NCI-H1092 (cell line): ENCODE measurements around the gene NINJ1.

Source experiments
- DNase-seq: peaks from one replicate; lab custom pipeline; 2025; lab: John Stamatoyannopoulos, UW

NINJ1 gene

DNA sequence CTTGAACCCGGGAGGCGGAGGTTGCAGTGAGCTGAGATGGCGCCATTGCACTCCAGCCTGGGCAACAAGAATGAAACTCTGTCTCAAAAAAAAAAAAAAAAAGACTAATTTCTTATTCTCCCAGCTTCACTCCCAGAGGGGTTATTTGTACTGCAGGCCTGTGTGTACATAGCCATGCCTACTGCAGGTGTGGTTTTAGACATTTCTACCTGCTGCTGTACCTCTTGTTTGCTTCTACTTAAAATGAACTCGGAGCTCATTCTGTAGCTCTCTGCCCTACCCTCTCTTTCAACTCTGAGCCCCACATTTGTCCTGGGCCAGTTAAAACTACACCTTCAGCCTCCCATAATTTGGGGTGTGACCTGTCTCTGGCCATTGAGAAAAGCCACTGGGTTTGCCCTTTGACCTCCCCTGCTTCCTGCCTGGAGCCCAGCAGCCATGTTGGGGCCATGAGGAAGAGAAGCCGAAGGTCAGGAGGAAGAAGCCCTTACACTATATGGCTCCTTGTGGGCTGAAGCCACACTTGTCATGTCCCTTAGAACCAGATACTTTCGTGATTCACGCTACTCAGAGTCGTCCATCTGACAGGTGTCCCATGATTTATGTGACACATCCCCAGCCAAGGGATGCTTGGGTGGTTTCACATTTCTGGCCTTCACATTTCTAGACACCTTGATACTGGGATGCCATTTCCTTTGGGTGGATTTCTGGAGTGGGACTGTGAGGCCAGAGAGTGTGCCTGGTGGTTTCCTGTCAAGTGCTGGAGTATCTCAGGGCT lies 47.4 kb downstream of the NINJ1 start:
- no peak for DNase-seq

DNA sequence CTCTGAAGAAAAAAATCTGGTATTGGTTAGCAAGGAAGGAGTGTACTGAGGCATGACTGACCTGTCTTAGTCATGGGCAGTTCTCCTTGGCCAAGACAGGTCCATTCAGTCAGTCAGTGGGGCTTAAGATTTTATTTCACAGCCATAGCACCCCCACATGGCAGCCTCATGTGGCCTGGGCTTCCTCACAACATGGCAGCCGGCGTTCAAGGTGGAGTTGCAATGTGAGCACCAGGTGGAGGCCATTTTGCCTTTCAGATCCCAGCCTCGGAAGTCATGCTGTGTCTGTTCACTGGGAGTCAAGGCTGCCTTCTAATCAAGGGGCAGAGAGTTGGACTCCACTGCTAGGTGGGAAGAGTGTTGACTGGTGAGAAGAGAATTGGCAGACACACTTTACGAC lies 48.4 kb downstream of the NINJ1 start:
- DNase-seq = no peak

DNA sequence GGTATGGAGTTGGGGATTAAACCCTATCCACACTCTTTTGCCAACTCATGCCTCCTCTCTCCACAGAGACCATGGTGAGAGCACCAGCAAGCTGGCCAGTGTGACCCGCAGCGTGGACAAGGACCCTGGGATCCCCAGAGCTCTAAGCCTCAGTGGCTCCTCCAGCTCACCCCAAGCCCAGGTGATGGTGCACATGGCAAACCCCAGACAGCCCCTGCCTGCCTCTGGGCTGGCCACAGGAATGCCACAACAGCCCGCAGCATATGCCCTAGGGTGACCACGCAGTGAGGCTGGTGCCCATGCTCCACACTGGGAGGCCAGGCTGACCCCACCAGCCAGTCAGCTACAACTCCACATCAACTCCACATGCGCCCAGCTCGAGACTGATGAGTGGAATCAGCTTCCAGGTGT lies 49.6 kb downstream of the NINJ1 start:
- no peak for DNase-seq

DNA sequence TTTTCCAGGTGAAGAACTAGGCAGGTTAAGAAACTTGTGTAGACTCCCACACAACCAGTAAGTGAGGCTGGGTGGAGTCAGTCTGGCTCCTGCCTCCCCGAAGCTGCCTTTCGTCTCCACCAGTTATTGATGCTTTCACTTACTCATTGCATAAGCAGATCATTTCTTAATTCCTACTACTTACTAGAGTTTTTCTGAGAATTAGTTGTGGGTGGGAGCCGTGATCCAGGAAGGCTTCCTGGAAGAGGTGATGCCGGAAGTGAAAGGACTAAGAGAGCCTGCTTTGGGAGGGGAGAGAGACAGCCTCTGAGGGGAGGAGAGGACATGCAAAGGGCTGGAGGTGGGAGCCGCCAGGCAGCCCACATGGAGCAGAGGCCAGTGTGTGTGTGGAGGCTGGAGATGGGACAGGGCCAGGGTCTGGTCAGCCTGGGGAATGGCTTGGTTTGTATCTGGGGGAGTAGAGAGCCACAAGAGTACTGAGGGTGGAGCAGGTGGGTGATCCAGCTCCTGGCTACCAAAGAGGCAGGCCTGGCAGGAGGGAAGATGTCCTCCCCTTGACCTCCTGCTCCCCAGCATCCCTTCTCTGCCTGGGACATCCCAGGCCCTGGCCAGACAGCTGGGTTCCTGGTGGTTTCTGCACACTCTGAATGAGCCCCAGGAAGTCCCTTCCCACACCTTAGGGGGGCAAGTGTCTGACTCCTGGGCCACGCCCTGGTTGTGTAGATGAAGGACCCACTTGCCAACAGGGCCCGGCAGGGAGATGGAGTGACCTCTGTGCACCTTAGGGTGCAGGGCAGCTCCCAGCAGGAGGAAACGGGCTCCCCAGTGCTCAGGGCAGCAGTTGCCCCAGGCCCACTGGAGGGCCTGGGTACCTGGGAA lies 50.2 kb downstream of the NINJ1 start:
- no peak for DNase-seq

DNA sequence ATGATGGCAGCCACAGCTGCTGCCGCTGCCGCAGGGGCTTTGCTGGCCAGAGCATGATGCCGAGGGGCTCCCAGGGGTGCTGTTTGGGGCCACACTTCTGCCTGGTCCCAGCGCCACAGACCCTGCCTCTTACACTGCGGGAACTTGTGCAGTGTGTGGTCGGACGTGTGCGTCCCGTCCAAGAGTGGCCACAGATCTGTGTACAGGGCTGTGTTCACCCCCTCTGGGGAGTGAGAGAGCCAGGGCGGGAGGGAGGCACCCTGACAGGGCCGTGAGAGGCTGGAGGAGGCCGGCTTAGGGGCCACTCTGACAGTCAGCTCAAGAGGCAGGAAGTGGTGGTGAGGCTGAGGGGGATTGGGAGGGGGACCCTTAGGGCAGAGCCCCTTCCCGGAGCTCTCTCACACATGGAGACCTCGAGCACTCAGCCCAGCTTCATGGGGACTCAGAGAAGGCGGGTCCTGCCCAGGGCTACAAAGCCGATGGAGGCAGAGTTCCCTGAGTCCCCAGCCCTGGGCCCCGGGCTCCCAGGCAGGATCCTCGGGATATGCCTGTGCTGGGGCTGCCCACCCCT lies 51.1 kb downstream of the NINJ1 start:
- no peak for DNase-seq

DNA sequence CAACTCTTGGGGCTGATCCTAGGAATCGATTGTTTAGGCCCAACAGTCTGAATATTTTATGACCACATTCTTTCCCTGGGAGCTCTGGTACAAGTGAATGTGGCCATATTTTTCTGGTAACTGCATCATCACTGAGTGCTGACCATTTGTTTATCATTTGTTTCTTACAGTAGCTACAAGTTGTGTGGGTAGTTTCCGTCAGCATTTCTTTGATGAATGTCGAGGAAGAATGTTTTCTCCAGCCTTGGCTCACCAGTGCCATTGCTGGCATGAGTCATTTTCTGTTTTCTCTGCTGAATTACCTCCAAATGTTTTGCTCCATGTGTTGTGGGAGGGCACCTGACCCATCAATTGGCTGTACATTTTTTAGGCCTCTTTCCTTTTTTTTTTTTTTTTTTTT lies 52.1 kb downstream of the NINJ1 start:
- DNase-seq = no peak

DNA sequence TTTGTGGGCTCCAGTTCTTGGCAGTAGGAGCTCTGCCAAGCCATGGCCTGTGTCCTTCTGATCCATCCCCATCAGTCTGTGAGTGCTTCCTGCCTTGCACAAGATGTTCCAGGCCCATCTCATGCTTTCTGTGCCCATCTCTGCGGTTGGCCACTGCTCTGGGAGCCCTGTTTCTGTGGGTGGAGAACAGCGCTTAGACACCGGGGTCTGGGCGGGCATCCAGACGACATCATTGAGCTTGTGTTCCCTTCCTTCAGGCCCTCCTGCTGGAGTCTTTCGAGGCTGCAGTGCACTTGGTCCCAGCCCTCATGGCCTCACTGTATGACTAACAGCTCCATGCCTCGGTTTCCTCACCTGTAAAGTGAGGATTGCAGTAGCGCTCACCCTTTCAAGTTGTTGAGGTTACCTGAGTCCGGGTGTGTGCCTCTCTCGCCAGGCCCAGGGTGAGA lies 52.9 kb downstream of the NINJ1 start:
- no peak for DNase-seq

DNA sequence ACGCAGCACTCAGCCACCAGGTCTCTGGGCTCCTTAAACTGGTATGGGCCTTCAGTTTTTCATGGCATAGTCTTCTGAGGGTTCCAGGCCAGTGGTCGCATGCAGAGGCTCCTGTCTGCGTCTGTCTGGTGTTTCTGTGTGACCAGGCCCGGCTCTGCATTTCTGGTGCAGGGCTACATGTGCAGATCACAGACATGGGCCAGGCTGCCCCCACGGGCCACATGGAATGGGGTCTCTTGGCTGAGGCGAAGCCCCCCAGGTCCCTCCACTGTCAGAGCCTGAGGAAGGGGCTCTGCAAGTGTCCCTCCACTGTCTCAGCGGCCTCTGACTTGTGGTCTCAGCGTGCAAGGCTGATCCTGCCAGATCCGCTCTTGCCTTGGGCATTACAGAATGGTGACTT lies 53.6 kb downstream of the NINJ1 start:
- DNase-seq = no peak

DNA sequence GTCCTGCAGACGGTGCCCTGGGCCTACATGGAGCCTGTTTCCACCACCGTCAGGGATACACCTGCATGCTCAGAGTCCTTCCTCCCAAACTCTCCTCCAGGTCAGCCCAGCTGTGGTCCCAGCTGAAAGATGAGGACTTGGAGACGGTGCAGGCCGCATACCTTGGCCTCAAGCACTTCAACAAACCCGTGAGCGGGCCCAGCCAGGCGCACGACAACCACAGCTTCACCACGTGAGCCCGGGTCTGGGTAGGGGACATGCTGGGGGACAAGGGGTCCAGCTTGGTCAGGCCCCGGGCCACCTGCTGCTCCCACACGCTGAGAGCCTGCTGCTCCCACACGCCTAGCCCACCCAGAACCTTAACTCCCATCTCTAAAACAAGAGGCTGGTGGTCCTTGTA lies 54.7 kb downstream of the NINJ1 start:
- DNase-seq = no peak

DNA sequence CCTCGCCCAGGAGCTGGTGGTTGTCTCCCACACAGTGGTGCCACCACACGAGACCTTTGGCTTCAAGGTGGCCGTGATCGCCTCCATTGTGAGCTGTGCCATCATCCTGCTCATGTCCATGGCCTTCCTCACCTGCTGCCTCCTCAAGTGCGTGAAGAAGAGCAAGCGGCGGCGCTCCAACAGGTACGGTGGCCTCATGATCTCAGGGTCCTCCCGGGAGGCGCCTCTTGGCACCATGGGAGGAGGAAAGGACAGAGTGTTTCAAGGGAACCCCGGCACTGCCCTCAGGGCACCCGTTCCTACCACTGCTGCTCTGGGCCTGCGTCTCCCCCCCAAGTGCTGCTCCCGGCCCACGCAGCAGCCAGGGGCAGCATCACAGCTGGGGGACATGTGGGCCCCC lies 56.2 kb downstream of the NINJ1 start:
- DNase-seq = no peak

DNA sequence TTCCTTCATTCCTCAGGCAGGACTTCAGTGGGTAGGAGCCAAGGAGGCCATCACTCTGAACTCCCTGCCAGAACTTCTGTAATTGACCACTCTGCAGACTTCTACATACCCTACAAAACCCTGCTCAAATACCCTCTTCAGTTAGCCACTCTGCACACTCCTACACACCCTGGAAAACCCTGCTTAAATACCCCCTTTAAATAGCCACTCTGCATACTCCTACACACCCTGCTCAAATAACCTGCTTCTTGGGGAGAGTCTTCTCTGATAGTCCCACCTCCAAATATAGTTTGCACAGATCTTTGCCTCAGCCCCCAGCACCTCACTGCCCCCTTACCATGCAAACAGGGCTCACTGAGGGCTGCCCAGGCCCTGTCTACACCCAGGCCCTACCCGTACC lies 56.7 kb downstream of the NINJ1 start:
- DNase-seq = no peak

DNA sequence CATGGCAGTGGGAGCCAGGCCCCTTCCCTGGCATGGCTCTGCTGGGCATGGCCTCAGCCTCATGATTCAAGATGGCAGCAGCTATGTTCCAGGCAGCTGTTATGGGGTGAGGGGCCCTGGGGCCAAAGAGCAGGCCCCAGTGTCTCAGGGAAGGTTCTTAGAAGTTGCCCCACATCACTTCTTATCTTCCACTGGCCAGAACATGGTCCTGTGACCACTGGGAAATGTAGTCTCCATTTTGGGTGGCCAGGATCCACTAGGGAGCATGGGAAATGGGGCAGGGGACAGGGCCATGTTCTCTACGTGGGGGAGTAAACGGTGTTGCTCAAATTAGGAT lies 57.3 kb downstream of the NINJ1 start:
- DNase-seq = no peak

DNA sequence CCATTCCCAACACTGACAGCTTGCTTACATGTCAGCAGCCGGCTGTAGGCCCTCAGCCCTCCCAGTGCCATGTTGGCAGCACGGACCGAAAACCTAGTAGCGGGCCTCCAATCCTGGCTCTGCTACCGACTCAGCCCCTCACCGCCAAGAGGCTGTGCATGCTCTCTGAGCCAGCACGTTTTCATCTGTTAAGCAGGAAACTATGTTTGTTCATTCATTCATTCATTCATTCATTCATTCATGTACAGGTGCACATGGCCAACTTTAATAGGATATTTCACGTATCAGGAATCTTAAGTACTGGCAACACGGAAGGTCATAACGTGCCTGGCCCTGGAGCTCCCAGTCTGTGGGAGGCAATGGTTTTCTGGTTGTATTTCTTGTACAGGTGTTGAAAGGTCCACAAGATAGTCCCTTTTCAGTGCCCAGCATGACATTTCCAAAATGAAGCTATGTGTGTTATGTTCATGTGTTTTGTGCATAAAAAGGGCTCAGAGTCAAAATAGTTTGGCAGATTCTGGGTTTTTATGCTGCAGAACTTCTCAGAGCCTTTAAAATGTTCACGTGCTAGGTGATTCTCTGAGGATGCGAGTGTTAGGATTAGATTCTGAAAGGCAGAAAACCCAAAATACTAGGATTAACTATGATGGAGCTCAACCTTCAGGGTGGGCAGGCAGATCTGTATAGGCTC lies 57.8 kb downstream of the NINJ1 start:
- no peak for DNase-seq

DNA sequence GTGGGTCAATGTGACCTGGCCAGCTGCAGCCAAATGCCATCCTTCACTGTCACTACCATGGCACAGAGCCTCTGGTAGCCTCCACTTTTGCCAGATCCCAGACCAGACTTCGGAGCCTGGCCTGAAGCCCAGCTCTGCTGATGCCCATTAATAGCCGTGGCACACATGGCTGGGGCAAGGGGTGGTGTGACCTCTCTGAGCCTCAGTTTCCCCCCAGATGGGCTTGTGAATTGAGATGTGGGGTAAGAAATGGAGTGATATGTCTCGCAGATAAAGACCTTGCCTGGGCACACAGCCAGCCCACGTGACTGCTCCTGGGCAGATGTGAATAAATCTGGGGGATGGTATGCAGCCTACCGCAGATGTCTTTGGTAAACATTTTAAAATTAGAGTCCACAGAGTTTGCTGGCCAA lies 61.7 kb downstream of the NINJ1 start:
- no peak for DNase-seq
